ENCODE measurements around the gene RALGPS1.

RALGPS1 gene

DNA sequence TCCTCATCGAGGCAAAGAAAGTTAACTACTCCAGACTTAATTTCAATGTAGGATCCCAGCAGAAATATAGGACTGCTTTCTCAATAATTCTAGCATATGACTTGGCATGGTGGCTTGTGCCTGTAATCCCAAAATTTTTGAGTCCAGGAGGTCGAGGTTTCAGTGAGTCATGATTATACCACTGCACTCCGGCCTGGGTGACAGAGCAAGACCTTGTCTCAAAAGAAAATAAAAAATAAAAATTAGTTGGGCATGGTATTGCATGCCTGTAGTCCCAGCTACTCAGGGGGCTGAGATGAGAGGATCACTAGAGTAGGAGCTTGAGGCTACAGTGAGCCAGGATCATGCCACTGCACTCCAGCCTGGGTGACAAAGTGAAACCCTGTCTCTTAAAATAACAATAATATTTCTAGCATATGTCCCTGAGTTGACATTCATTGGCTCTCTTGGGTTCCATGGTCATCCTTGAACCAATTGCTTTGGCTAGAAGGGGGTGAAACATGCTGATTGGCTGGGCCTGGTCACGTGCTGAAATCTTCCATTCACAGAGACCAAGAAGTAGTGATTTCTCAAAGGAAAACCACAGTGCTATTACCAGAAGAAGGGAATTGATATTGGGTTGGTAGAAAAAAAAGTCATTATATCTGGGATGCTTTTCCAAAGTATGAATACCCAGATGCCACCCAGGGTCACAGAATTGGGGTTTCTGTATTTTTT is 318.4 kb downstream of the RALGPS1 start:
- no peak overlapping the region for H2AFZ ChIP-seq (ENCODE audit: low read length)
- no peaks in the 10 kb centered on the region for H3K36me3 ChIP-seq (replicated peaks; ENCODE audit: insufficient read depth, low read length)
- no peak overlapping the region for H3K27ac ChIP-seq (ENCODE audit: low read length)
- H3K9me3 ChIP-seq (replicated peaks; ENCODE audit: insufficient read depth, low read length): no peaks in the 10 kb centered on the region
- no peaks in the 10 kb centered on the region for H3K9me2 ChIP-seq (replicated peaks; ENCODE audit: insufficient read depth, low read length)
- no peak overlapping the region for H3K9ac ChIP-seq (ENCODE audit: low read length)
- H3K79me2 ChIP-seq (ENCODE audit: low read length): no peaks in the 10 kb centered on the region
- H3K4me2 ChIP-seq (ENCODE audit: low read depth, low read length): no peak overlapping the region
- H4K20me1 ChIP-seq (ENCODE audit: insufficient read depth, low read length): no peaks in the 10 kb centered on the region
- H3K4me1 ChIP-seq (ENCODE audit: low read length): no peaks in the 10 kb centered on the region
- TF ChIP-seq EZH2phosphoT487 (IDR thresholded peaks at IDR 0.05; ENCODE audit: low read length) (no peak), CTCF (IDR thresholded peaks at IDR 0.05; ENCODE audit: low read length) (no peak), EZH2 (optimal IDR thresholded peaks at IDR 0.05; ENCODE audit: low read depth, low read length) (no peak)
- H3F3A ChIP-seq (ENCODE audit: insufficient read depth, low read length): no peaks in the 10 kb centered on the region
- no peaks in the 10 kb centered on the region for H3K27me3 ChIP-seq (replicated peaks; ENCODE audit: insufficient read depth, low read length)
- DNase-seq: no peak
- H3K4me3 ChIP-seq (ENCODE audit: low read length): no peak overlapping the region

GRCh38 chr9:127233550-127233949 is 319.0 kb downstream of the RALGPS1 start:
- no peak overlapping the region for H3K4me2 ChIP-seq (ENCODE audit: low read depth, low read length)
- no peak for DNase-seq
- no peak overlapping the region for H2AFZ ChIP-seq (ENCODE audit: low read length)
- no peaks in the 10 kb centered on the region for H3K79me2 ChIP-seq (ENCODE audit: low read length)
- H3K27me3 ChIP-seq (replicated peaks; ENCODE audit: insufficient read depth, low read length): no peaks in the 10 kb centered on the region
- H3K9me3 ChIP-seq (replicated peaks; ENCODE audit: insufficient read depth, low read length): no peaks in the 10 kb centered on the region
- H3K9me2 ChIP-seq (replicated peaks; ENCODE audit: insufficient read depth, low read length): no peaks in the 10 kb centered on the region
- TF ChIP-seq EZH2 (optimal IDR thresholded peaks at IDR 0.05; ENCODE audit: low read depth, low read length) (no peak), CTCF (IDR thresholded peaks at IDR 0.05; ENCODE audit: low read length) (no peak), EZH2phosphoT487 (IDR thresholded peaks at IDR 0.05; ENCODE audit: low read length) (no peak)
- H4K20me1 ChIP-seq (ENCODE audit: insufficient read depth, low read length): no peaks in the 10 kb centered on the region
- no peak overlapping the region for H3K9ac ChIP-seq (ENCODE audit: low read length)
- no peak overlapping the region for H3K27ac ChIP-seq (ENCODE audit: low read length)
- no peaks in the 10 kb centered on the region for H3K36me3 ChIP-seq (replicated peaks; ENCODE audit: insufficient read depth, low read length)
- H3K4me1 ChIP-seq (ENCODE audit: low read length): no peaks in the 10 kb centered on the region
- no peak overlapping the region for H3K4me3 ChIP-seq (ENCODE audit: low read length)
- H3F3A ChIP-seq (ENCODE audit: insufficient read depth, low read length): no peaks in the 10 kb centered on the region

DNA sequence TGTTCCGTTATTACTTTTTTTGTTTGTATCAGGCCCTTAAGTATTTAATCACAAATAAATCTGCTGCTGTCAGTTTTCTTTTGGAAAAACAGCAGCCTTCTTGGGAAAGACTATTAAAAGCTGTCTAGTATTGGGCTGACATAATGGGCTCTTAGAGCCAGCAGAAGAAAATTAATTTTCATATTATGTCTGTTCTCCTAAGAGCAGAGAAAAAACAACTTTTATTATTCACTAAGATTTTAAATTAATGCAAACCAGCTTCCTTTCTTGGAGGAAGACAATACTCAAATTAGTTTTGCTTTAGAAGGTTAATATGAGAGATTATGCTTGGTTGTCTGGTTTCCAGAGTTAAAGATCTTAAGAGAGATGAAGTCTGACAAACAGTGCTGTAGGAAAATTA is 319.4 kb downstream of the RALGPS1 start:
- H2AFZ ChIP-seq (ENCODE audit: low read length): no peak overlapping the region

More for the DNA sequence above, 319.4 kb downstream of the RALGPS1 start:
- H3K4me3 ChIP-seq (ENCODE audit: low read length): no peak overlapping the region
- no peaks in the 10 kb centered on the region for H3K79me2 ChIP-seq (ENCODE audit: low read length)
- H3K27me3 ChIP-seq (replicated peaks; ENCODE audit: insufficient read depth, low read length): no peaks in the 10 kb centered on the region
- no peak for DNase-seq
- H3K4me1 ChIP-seq (ENCODE audit: low read length): no peaks in the 10 kb centered on the region
- H4K20me1 ChIP-seq (ENCODE audit: insufficient read depth, low read length): no peaks in the 10 kb centered on the region
- no peaks in the 10 kb centered on the region for H3K36me3 ChIP-seq (replicated peaks; ENCODE audit: insufficient read depth, low read length)
- no peak overlapping the region for H3K9ac ChIP-seq (ENCODE audit: low read length)
- no peaks in the 10 kb centered on the region for H3K9me3 ChIP-seq (replicated peaks; ENCODE audit: insufficient read depth, low read length)
- H3F3A ChIP-seq (ENCODE audit: insufficient read depth, low read length): no peaks in the 10 kb centered on the region
- no peak overlapping the region for H3K4me2 ChIP-seq (ENCODE audit: low read depth, low read length)
- H3K9me2 ChIP-seq (replicated peaks; ENCODE audit: insufficient read depth, low read length): no peaks in the 10 kb centered on the region
- H3K27ac ChIP-seq (ENCODE audit: low read length): no peak overlapping the region
- TF ChIP-seq EZH2phosphoT487 (IDR thresholded peaks at IDR 0.05; ENCODE audit: low read length) (no peak), EZH2 (optimal IDR thresholded peaks at IDR 0.05; ENCODE audit: low read depth, low read length) (no peak), CTCF (IDR thresholded peaks at IDR 0.05; ENCODE audit: low read length) (no peak)
